Chondrocyte (in vitro differentiated cells): Measurements from ENCODE around the gene NOVA2. TPM values are rescaled to one million over a fixed set of nuclear protein-coding genes. Genes with fewer than 3 reads are reported as not detected.

Experiments used
- DNase-seq: peaks from one replicate; pipeline ENCODE4 v3.0.0; 2021; ENCODE audit warnings: mixed read lengths, low spot score
- H3K27ac Mint-ChIP-seq: one replicate; pipeline ENCODE4 v1.8.0; 2021; ENCODE audit warnings: mild to moderate bottlenecking, moderate library complexity, mixed read lengths; ENCODE audit not compliant: unreplicated experiment
- H3K27me3 Mint-ChIP-seq: 2 replicates; pipeline ENCODE4 v1.8.0; 2021; ENCODE audit warnings: low read depth, mixed read lengths
- H3K36me3 Mint-ChIP-seq: 2 replicates; pipeline ENCODE4 v1.8.0; 2021; ENCODE audit warnings: low read depth, mixed read lengths
- H3K4me1 Mint-ChIP-seq: 2 replicates; pipeline ENCODE4 v1.8.0; 2021; ENCODE audit warnings: low read depth, mild to moderate bottlenecking, mixed read lengths
- H3K4me3 Mint-ChIP-seq: one replicate; pipeline ENCODE4 v1.8.0; 2021; ENCODE audit warnings: mild to moderate bottlenecking, moderate library complexity, mixed read lengths; ENCODE audit not compliant: unreplicated experiment
- H3K9me3 Mint-ChIP-seq: 2 replicates; pipeline ENCODE4 v1.8.0; 2021; ENCODE audit warnings: low read depth, mixed read lengths
- CTCF ChIP-seq: fragments of 200-600 bp; sonication (generic); IDR thresholded peaks from 2 replicates; pipeline ENCODE4 v1.5.0; 2021; ENCODE audit warnings: antibody characterized with exemption, mild to moderate bottlenecking, moderate library complexity
- total RNA-seq: library from RNA; stranded (reverse); gene quantifications from 3 replicates; pipeline ENCODE4 v1.2.1, GENCODE V29; 2021

The NOVA2 gene
- total RNA-seq, 1 donor from 2014 or later = 0.22 TPM

GRCh38 chr19:45931055-45931454 is 42.6 kb downstream of the NOVA2 start:
- H3K36me3 Mint-ChIP-seq = no peaks in the 10 kb centered on the region
- TF ChIP-seq CTCF = no peak
- peaks cover 7% of the 10 kb centered on the region for H3K4me1 Mint-ChIP-seq
- H3K27me3 Mint-ChIP-seq = peaks cover 49% of the 10 kb centered on the region
- DNase-seq = no peak
- H3K9me3 Mint-ChIP-seq = no peaks in the 10 kb centered on the region
- no peak overlapping the region for H3K4me3 Mint-ChIP-seq
- no peak overlapping the region for H3K27ac Mint-ChIP-seq

- Mint-ChIP-seq H3K4me1 (peaks cover 7% of the 10 kb centered on the region), H3K27me3 (peaks cover 35% of the 10 kb centered on the region), H3K9me3 (no peaks in the 10 kb centered on the region), H3K4me3 (no peak overlapping the region), H3K36me3 (no peaks in the 10 kb centered on the region), H3K27ac (no peak overlapping the region)
- DNase-seq = no peak
- no peak for TF ChIP-seq CTCF
These were observed 44.4 kb downstream of the NOVA2 start for GRCh38 chr19:45929247-45929646.

GRCh38 chr19:45927565-45928261 is 46.0 kb downstream of the NOVA2 start:
- H3K27ac Mint-ChIP-seq = no peak overlapping the region

GRCh38 chr19:45924891-45925447 is 48.7 kb downstream of the NOVA2 start:
- peaks cover 7% of the 10 kb centered on the region for H3K4me1 Mint-ChIP-seq
- H3K4me3 Mint-ChIP-seq = no peak overlapping the region
- no peaks in the 10 kb centered on the region for H3K36me3 Mint-ChIP-seq
- no peak for TF ChIP-seq CTCF
- DNase-seq = no peak
- H3K9me3 Mint-ChIP-seq = no peaks in the 10 kb centered on the region
- no peak overlapping the region for H3K27ac Mint-ChIP-seq
- H3K27me3 Mint-ChIP-seq = peaks cover 17% of the 10 kb centered on the region

More at GRCh38 chr19:45927565-45928261, 46.0 kb downstream of the NOVA2 start:
- Mint-ChIP-seq H3K4me1 (peaks cover 7% of the 10 kb centered on the region), H3K4me3 (no peak overlapping the region), H3K9me3 (no peaks in the 10 kb centered on the region), H3K27me3 (peaks cover 27% of the 10 kb centered on the region), H3K36me3 (no peaks in the 10 kb centered on the region)
- DNase-seq = no peak
- no peak for TF ChIP-seq CTCF

- H3K36me3 Mint-ChIP-seq = no peaks in the 10 kb centered on the region
- H3K4me3 Mint-ChIP-seq = no peak overlapping the region
- DNase-seq = no peak
- H3K27me3 Mint-ChIP-seq = peaks cover 21% of the 10 kb centered on the region
- H3K27ac Mint-ChIP-seq = no peak overlapping the region
- H3K9me3 Mint-ChIP-seq = no peaks in the 10 kb centered on the region
- no peaks in the 10 kb centered on the region for H3K4me1 Mint-ChIP-seq
- peak; percentile 28 for TF ChIP-seq CTCF
These were observed 51.4 kb downstream of the NOVA2 start for GRCh38 chr19:45922281-45922680.
